ENCODE data around the gene ATP10A. TPM values are rescaled to one million over a fixed set of nuclear protein-coding genes. Genes with fewer than 3 reads are reported as not detected.

ATP10A gene
- total and polyA plus RNA-seq, 2 of the 8 experiments (the other 6 are each of a cell fraction or from before 2014, with no cell fraction given): 2.0 to 2.8 TPM

- Histone ChIP-seq H4K91ac (replicated peaks; ENCODE audit: insufficient read length, low read length) (no peak overlapping the region), H2BK120ac (replicated peaks; ENCODE audit: low read depth, low read length) (no peak overlapping the region), H3K4me3 (ENCODE audit: extremely low read depth in 1 of 4, insufficient read depth in 2 of 4, low read depth in 3 of 4, low read length in 4 of 4) (no peak overlapping the region), H3K56ac (replicated peaks; ENCODE audit: insufficient read length, low read depth, low read length) (no peak overlapping the region), H2AK5ac (ENCODE audit: low read depth, low read length) (no peak overlapping the region), H2AFZ (ENCODE audit: low read length) (no peak overlapping the region), H3K9me3 (ENCODE audit: insufficient read depth in 2 of 2, low read depth in 1 of 2, low read length in 1 of 2) (no peaks in the 10 kb centered on the region), H2BK20ac (ENCODE audit: low read length) (no peak overlapping the region), H2BK12ac (ENCODE audit: low read depth, low read length) (no peak overlapping the region), H3K9ac (replicated peaks in 1 of 4; ENCODE audit: extremely low read depth in 1 of 4, low read depth in 3 of 4, low read length in 3 of 4) (no peak overlapping the region), H4K8ac (ENCODE audit: extremely low read depth, insufficient read depth, low read length) (no peak overlapping the region), H3K14ac (ENCODE audit: insufficient read length) (no peak overlapping the region), H3K4ac (replicated peaks; ENCODE audit: insufficient read length, low read depth, low read length) (no peak overlapping the region), H3K23me2 (ENCODE audit: low read depth, low read length) (no peaks in the 10 kb centered on the region), H3K79me1 (ENCODE audit: low read depth, low read length) (no peaks in the 10 kb centered on the region), H3K36me3 (ENCODE audit: control insufficient read depth in 2 of 4, insufficient read depth in 4 of 4, low read length in 3 of 4) (no peaks in the 10 kb centered on the region), H4K20me1 (replicated peaks in 1 of 2; ENCODE audit: control insufficient read depth in 1 of 2, insufficient read depth in 2 of 2, low read length in 2 of 2) (no peaks in the 10 kb centered on the region), H3K27ac (ENCODE audit: low read depth, low read length) (no peak overlapping the region), H3K18ac (ENCODE audit: extremely low read depth, low read length) (no peak overlapping the region), H3K4me1 (replicated peaks in 1 of 4; ENCODE audit: control insufficient read depth in 3 of 4, insufficient read depth in 4 of 4, low read length in 3 of 4) (no peaks in the 10 kb centered on the region), H3K23ac (ENCODE audit: insufficient read length) (no peak overlapping the region), H4K5ac (ENCODE audit: insufficient read length, low read depth, low read length) (no peak overlapping the region), H2BK15ac (ENCODE audit: low read length) (no peak overlapping the region), H3K4me2 (ENCODE audit: insufficient read depth in 1 of 2, low read depth in 2 of 2, low read length in 2 of 2) (no peak overlapping the region), H3K79me2 (ENCODE audit: control insufficient read depth in 1 of 2, insufficient read depth in 2 of 2, low read length in 2 of 2) (no peaks in the 10 kb centered on the region), H2BK5ac (ENCODE audit: low read depth, low read length) (no peak overlapping the region), H3K27me3 (replicated peaks in 1 of 4; ENCODE audit: control insufficient read depth in 3 of 4, extremely low read depth in 1 of 4, insufficient read depth in 3 of 4, low read length in 3 of 4) (no peaks in the 10 kb centered on the region)
- POLR2A ChIA-PET (ENCODE audit: partially characterized antibody): no interaction called here
- FAIRE-seq: no peak
- CTCF ChIA-PET (ENCODE audit: partially characterized antibody): interaction anchor here (1.8 kb wide), 1 partner anchor 11 kb away, joined by 4 read pairs; no protein-coding TSS in a partner anchor
- DNase-seq (ENCODE audit: low read depth in 1 of 2, low spot score in 2 of 2): no peak
- 85% methylated on average over 3 of the region's 3 CpGs; no CpG with 5 or more reads in 1 of the 2 experiments for WGBS, 2 experiments (ENCODE audit: extremely low coverage in 1 of 2, insufficient coverage in 1 of 2, insufficient read length in 1 of 2, insufficient replicate concordance in 2 of 2, low coverage in 1 of 2, low lambda C conversion rate in 2 of 2, missing lambda C conversion rate in 1 of 2)
- TF ChIP-seq PHF8 (conservative IDR thresholded peaks at IDR 0.05; ENCODE audit: low read depth, low read length) (no peak), ASH2L (IDR thresholded peaks at IDR 0.05; ENCODE audit: low read length) (no peak), MAFK (IDR thresholded peaks at IDR 0.05; ENCODE audit: low read depth, low read length) (no peak), ATF2 (IDR thresholded peaks at IDR 0.05; ENCODE audit: low read length) (no peak), NANOG (IDR thresholded peaks at IDR 0.05; ENCODE audit: insufficient read depth, low read depth, low read length, poor library complexity, severe bottlenecking) (no peak), CTBP2 (IDR thresholded peaks at IDR 0.05; ENCODE audit: borderline replicate concordance, insufficient read depth, insufficient read length, low read length) (no peak), POLR2AphosphoS5 (IDR thresholded peaks at IDR 0.05; ENCODE audit: low read depth, low read length) (no peak), CBX8 (IDR thresholded peaks at IDR 0.05; ENCODE audit: borderline replicate concordance, low read depth, low read length) (no peak), SP1 (IDR thresholded peaks at IDR 0.05; ENCODE audit: low read depth, low read length) (no peak), GABPA (IDR thresholded peaks at IDR 0.05; ENCODE audit: borderline replicate concordance, insufficient read depth, low read length) (no peak), SP2 (IDR thresholded peaks at IDR 0.05; ENCODE audit: low read length) (no peak), RNF2 (IDR thresholded peaks at IDR 0.05; ENCODE audit: borderline replicate concordance, low read depth, low read length, missing control alignments, poor library complexity, severe bottlenecking) (no peak), TEAD4 (IDR thresholded peaks at IDR 0.05; ENCODE audit: low read depth, low read length) (no peak)
These were observed 126.7 kb downstream of the ATP10A start for GRCh38 chr15:25736461-25736860.

All from H1 (cell line).